Keratinocyte (primary cell): Measurements from ENCODE around the gene CAMK2D. TPM values are rescaled to one million over a fixed set of nuclear protein-coding genes. Genes with fewer than 3 reads are reported as not detected.

ENCODE experiments used
- DNase-seq: peaks from one replicate; pipeline ENCODE4 v3.0.0-alpha.2; 2011; ENCODE audit warnings: low read depth, missing footprints, low spot score
- FAIRE-seq: peaks from 2 replicates; lab custom pipeline; 2011; peaks lifted over from hg19 to GRCh38; lab: Jason Lieb, UNC
- H2AFZ ChIP-seq: 2 replicates; pipeline ENCODE4 v1.6.0; 2012; ENCODE audit warnings: low read length, control low read depth, inconsistent platforms; ENCODE audit not compliant: control insufficient read depth
- H3K27ac ChIP-seq: 2 replicates; pipeline ENCODE4 v1.5.1; 2011; ENCODE audit warnings: low read length; ENCODE audit not compliant: control insufficient read depth, insufficient read depth
- H3K27me3 ChIP-seq: 3 replicates; pipeline ENCODE4 v1.6.0; 2011; ENCODE audit warnings: low read length; ENCODE audit not compliant: control insufficient read depth, insufficient read depth; ENCODE audit errors: extremely low read depth
- H3K36me3 ChIP-seq, 2 experiments: 2 replicates in 1 of 2; 3 replicates in 1 of 2; pipeline ENCODE4 v1.5.1; 2011; ENCODE audit warnings: low read length in 2 of 2, mild to moderate bottlenecking in 1 of 2; ENCODE audit not compliant: control insufficient read depth in 2 of 2, insufficient read depth in 2 of 2; ENCODE audit errors: extremely low read depth in 1 of 2
- H3K4me1 ChIP-seq: 3 replicates; pipeline ENCODE4 v1.5.1; 2011; ENCODE audit warnings: low read length; ENCODE audit not compliant: control insufficient read depth, insufficient read depth; ENCODE audit errors: extremely low read depth
- H3K4me2 ChIP-seq: 3 replicates; pipeline ENCODE4 v1.6.0; 2011; ENCODE audit warnings: low read depth, low read length; ENCODE audit not compliant: control insufficient read depth, insufficient read depth; ENCODE audit errors: extremely low read depth
- H3K4me3 ChIP-seq, 3 experiments: fragments of 200-600 bp in 1 of 3; sonication (generic) in 1 of 3; 2 replicates in 2 of 3; 3 replicates in 1 of 3; pipeline ENCODE4 v1.5.1; 2011 to 2016; ENCODE audit warnings: low read length in 3 of 3, mild to moderate bottlenecking in 3 of 3, control low read depth in 2 of 3, inconsistent platforms in 1 of 3, low read depth in 1 of 3, mixed read lengths in 1 of 3, mixed run types in 1 of 3, moderate library complexity in 1 of 3; ENCODE audit not compliant: control insufficient read depth in 2 of 3, insufficient read depth in 2 of 3; ENCODE audit errors: extremely low read depth in 1 of 3
- H3K79me2 ChIP-seq: 2 replicates; pipeline ENCODE4 v1.6.0; 2012; ENCODE audit warnings: low read length; ENCODE audit not compliant: control insufficient read depth, insufficient read depth
- H3K9ac ChIP-seq: 3 replicates; pipeline ENCODE4 v1.6.0; 2011; ENCODE audit warnings: low read length; ENCODE audit not compliant: control insufficient read depth, insufficient read depth; ENCODE audit errors: extremely low read depth
- H3K9me1 ChIP-seq: 3 replicates; pipeline ENCODE4 v1.6.0; 2011; ENCODE audit warnings: low read length; ENCODE audit not compliant: control insufficient read depth, insufficient read depth; ENCODE audit errors: extremely low read depth
- H3K9me3 ChIP-seq: 2 replicates; pipeline ENCODE4 v1.5.1; 2012; ENCODE audit warnings: low read depth, low read length; ENCODE audit not compliant: control insufficient read depth
- H4K20me1 ChIP-seq: 3 replicates; pipeline ENCODE4 v1.6.0; 2011; ENCODE audit warnings: low read length; ENCODE audit not compliant: control insufficient read depth, insufficient read depth; ENCODE audit errors: extremely low read depth
- EZH2 ChIP-seq: IDR thresholded peaks from one replicate; pipeline ENCODE4 v1.6.1; 2012; ENCODE audit warnings: inconsistent platforms, mild to moderate bottlenecking, low read length, moderate library complexity
- dilution Hi-C: fragments of 300-500 bp; cut with MboI; formaldehyde crosslinking; loops from one replicate; pipeline ENCODE4 v1.7.0; 2020; ENCODE audit warnings: low sequenced_read_pairs; ENCODE audit not compliant: extremely low pct_ligation_motif_present
- polyA plus RNA-seq, 5 experiments: library from polyadenylated mRNA; depleted of rRNA in 3 of 5; stranded (reverse) in 3 of 5; stranded (forward) in 1 of 5; unstranded in 1 of 5; fragments of >200 nt; gene quantifications; 1 replicate in 1 of 5; 2 replicates in 3 of 5; 3 replicates in 1 of 5; pipeline versions ENCODE4 v1.2.1 to v1.2.3, GENCODE V29; 2011 to 2012; ENCODE audit warnings: missing spikeins in 2 of 5, low read depth in 1 of 5, low replicate concordance in 1 of 5
- TF ChIP-seq, protein P1 (sequence below), 3 experiments: IDR thresholded peaks in 1 of 3; conservative IDR thresholded peaks in 1 of 3; optimal IDR thresholded peaks in 1 of 3; 2 replicates in 2 of 3; 3 replicates in 1 of 3; pipeline versions ENCODE3 to v1.5.1; 2011; ENCODE audit warnings: low read length in 3 of 3, mild to moderate bottlenecking in 3 of 3, moderate library complexity in 2 of 3, control low read depth in 1 of 3, inconsistent platforms in 1 of 3; ENCODE audit not compliant: insufficient read depth in 2 of 3; ENCODE audit errors: extremely low read depth in 1 of 3

The CAMK2D gene
- polyA plus RNA-seq, 1 donor (not counting 4 experiments of a cell fraction or from before 2014, with no cell fraction given): 18.8 TPM

- Histone ChIP-seq H3K4me2 (no peak overlapping the region), H3K27ac (no peak overlapping the region), H3K9me1 (no peaks in the 10 kb centered on the region), H3K27me3 (no peaks in the 10 kb centered on the region), H3K9me3 (no peaks in the 10 kb centered on the region), H3K9ac (no peak overlapping the region), H3K79me2 (no peaks in the 10 kb centered on the region), H2AFZ (no peak overlapping the region), H3K4me1 (no peaks in the 10 kb centered on the region), H4K20me1 (no peaks in the 10 kb centered on the region), H3K36me3 (no peaks in the 10 kb centered on the region), H3K4me3 (no peak overlapping the region)
- no peak for DNase-seq
- no peak for TF ChIP-seq EZH2
- TF ChIP-seq, protein P1, sequence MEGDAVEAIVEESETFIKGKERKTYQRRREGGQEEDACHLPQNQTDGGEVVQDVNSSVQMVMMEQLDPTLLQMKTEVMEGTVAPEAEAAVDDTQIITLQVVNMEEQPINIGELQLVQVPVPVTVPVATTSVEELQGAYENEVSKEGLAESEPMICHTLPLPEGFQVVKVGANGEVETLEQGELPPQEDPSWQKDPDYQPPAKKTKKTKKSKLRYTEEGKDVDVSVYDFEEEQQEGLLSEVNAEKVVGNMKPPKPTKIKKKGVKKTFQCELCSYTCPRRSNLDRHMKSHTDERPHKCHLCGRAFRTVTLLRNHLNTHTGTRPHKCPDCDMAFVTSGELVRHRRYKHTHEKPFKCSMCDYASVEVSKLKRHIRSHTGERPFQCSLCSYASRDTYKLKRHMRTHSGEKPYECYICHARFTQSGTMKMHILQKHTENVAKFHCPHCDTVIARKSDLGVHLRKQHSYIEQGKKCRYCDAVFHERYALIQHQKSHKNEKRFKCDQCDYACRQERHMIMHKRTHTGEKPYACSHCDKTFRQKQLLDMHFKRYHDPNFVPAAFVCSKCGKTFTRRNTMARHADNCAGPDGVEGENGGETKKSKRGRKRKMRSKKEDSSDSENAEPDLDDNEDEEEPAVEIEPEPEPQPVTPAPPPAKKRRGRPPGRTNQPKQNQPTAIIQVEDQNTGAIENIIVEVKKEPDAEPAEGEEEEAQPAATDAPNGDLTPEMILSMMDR (optimal IDR thresholded peaks at IDR 0.05 in 1 of 3, IDR thresholded peaks at IDR 0.05 in 1 of 3, conservative IDR thresholded peaks at IDR 0.05 in 1 of 3; ENCODE audit: extremely low read depth in 1 of 3, insufficient read depth in 2 of 3, low read length in 3 of 3): no peak
- no peak for FAIRE-seq
- dilution Hi-C loops: no loop called here
Measured at GRCh38 chr4:113666386-113667114, 95.0 kb downstream of the CAMK2D start.

DNA sequence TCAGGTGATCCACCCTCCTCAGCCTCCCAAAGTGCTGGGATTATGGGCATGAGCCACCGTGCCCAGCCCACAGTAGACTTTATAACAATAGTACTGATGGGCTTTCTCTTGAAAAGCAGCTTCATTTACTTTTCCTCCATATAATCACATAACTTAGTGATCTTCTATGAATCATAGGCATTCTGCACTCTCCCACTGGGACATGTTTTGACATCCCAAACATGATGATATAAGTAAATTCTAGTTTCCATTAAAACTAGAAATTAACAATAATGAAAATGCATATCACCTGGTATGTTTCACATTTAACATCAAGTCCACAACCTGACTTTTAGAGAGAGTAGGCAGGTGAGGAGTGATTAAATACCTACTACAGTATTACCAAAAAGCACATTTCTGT lies 96.5 kb downstream of the CAMK2D start:
- Histone ChIP-seq H3K79me2 (no peaks in the 10 kb centered on the region), H3K4me2 (no peak overlapping the region), H3K4me3 (no peak overlapping the region), H3K36me3 (no peaks in the 10 kb centered on the region), H3K4me1 (no peaks in the 10 kb centered on the region), H2AFZ (no peak overlapping the region), H4K20me1 (no peaks in the 10 kb centered on the region), H3K9ac (no peak overlapping the region), H3K9me3 (no peaks in the 10 kb centered on the region), H3K9me1 (no peaks in the 10 kb centered on the region), H3K27me3 (no peaks in the 10 kb centered on the region), H3K27ac (no peak overlapping the region)
- no peak for DNase-seq
- dilution Hi-C loops: no loop called here
- no peak for TF ChIP-seq EZH2
- TF ChIP-seq, protein P1 (optimal IDR thresholded peaks at IDR 0.05 in 1 of 3, IDR thresholded peaks at IDR 0.05 in 1 of 3, conservative IDR thresholded peaks at IDR 0.05 in 1 of 3; ENCODE audit: extremely low read depth in 1 of 3, insufficient read depth in 2 of 3, low read length in 3 of 3): no peak
- FAIRE-seq: no peak
